ENCODE data around the gene ZBTB7B.

The ZBTB7B gene

GRCh38 chr1:155053531-155054105 lies 51.0 kb downstream of the ZBTB7B start:
- Mint-ChIP-seq H3K36me3 (ENCODE audit: low read depth) (no peaks in the 10 kb centered on the region), H3K4me1 (peaks cover 16% of the 10 kb centered on the region), H3K4me3 (peak overlapping the region; percentile 57 to 61 (median 60)), H3K27me3 (ENCODE audit: low read depth) (peaks cover 8% of the 10 kb centered on the region), H3K9me3 (no peaks in the 10 kb centered on the region), H3K27ac (no peak overlapping the region)
- TF ChIP-seq CTCF (IDR thresholded peaks at IDR 0.05; ENCODE audit: unreplicated experiment in 3 of 3) = no peak

- H3K9me3 Mint-ChIP-seq = no peaks in the 10 kb centered on the region
- H3K27ac Mint-ChIP-seq = no peak overlapping the region
- H3K4me1 Mint-ChIP-seq = no peaks in the 10 kb centered on the region
- peaks cover 13% of the 10 kb centered on the region for H3K27me3 Mint-ChIP-seq (ENCODE audit: low read depth)
- H3K4me3 Mint-ChIP-seq = no peak overlapping the region
- TF ChIP-seq CTCF (IDR thresholded peaks at IDR 0.05; ENCODE audit: unreplicated experiment in 3 of 3) = no peak
- H3K36me3 Mint-ChIP-seq (ENCODE audit: low read depth) = no peaks in the 10 kb centered on the region
Observed at GRCh38 chr1:155057104-155057503, 54.5 kb downstream of the ZBTB7B start.

DNA sequence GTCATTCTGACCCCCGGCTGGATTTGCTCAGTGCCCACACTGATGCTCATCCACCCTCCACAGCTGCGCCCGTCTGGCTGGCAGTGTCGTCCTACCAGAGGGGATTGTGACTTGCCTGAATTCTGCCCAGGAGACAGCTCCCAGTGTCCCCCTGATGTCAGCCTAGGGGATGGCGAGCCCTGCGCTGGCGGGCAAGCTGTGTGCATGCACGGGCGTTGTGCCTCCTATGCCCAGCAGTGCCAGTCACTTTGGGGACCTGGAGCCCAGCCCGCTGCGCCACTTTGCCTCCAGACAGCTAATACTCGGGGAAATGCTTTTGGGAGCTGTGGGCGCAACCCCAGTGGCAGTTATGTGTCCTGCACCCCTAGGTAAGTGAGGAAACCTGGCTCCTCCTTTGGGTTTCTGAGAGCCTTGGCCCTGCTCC lies 55.2 kb downstream of the ZBTB7B start:
- no peak overlapping the region for H3K27ac Mint-ChIP-seq
- TF ChIP-seq CTCF (IDR thresholded peaks at IDR 0.05; ENCODE audit: unreplicated experiment in 3 of 3) = no peak
- H3K27me3 Mint-ChIP-seq (ENCODE audit: low read depth) = peaks cover 10% of the 10 kb centered on the region
- no peak overlapping the region for H3K4me3 Mint-ChIP-seq
- H3K9me3 Mint-ChIP-seq = no peaks in the 10 kb centered on the region
- H3K36me3 Mint-ChIP-seq (ENCODE audit: low read depth) = no peaks in the 10 kb centered on the region
- peaks cover 7% of the 10 kb centered on the region for H3K4me1 Mint-ChIP-seq

DNA sequence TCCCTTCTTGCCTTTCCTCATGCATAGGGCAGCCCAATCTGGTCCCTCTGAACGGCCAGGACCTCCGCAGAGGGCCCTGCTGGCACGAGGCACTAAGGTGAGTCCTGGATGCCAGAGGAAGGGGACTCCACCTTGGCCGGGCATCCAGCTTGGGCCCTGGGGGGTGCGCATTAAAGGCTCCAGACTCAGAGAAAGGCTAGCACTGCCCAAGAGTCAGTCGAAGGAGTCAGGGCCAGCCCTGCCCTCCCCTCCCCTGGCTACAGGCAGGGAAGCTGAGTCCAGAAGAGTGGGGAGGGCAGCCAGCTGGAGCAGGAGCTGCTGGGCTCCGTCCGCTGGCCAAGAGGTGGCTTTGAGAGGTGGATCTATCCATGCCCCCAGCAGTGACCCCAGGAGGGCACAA lies 58.1 kb downstream of the ZBTB7B start:
- no peaks in the 10 kb centered on the region for H3K36me3 Mint-ChIP-seq (ENCODE audit: low read depth)
- H3K27ac Mint-ChIP-seq = no peak overlapping the region
- no peaks in the 10 kb centered on the region for H3K9me3 Mint-ChIP-seq
- peaks cover 17% of the 10 kb centered on the region for H3K27me3 Mint-ChIP-seq (ENCODE audit: low read depth)
- TF ChIP-seq CTCF (IDR thresholded peaks at IDR 0.05; ENCODE audit: unreplicated experiment in 3 of 3) = no peak
- no peak overlapping the region for H3K4me3 Mint-ChIP-seq
- H3K4me1 Mint-ChIP-seq = peaks cover 26% of the 10 kb centered on the region

- H3K27ac Mint-ChIP-seq = peak overlapping the region in 1 of 3 experiments; percentile 20
- H3K4me1 Mint-ChIP-seq = peaks cover 32% of the 10 kb centered on the region
- peaks cover 4% of the 10 kb centered on the region for H3K36me3 Mint-ChIP-seq (ENCODE audit: low read depth)
- peak overlapping the region; percentile 28 to 72 (median 51) for H3K4me3 Mint-ChIP-seq
- TF ChIP-seq CTCF (IDR thresholded peaks at IDR 0.05; ENCODE audit: unreplicated experiment in 3 of 3) = peak; percentile 96 to 98 (median 98)
- no peaks in the 10 kb centered on the region for H3K9me3 Mint-ChIP-seq
- H3K27me3 Mint-ChIP-seq (ENCODE audit: low read depth) = peaks cover 17% of the 10 kb centered on the region
Observed at GRCh38 chr1:155061381-155062150, 59.0 kb downstream of the ZBTB7B start.

Measured in nephron (organoid).